A549 treated with RU486 at 1 μM for 4 hours (cell line): ENCODE data around the gene WDR91. TPM values are rescaled to one million over a fixed set of nuclear protein-coding genes. Genes with fewer than 3 reads are reported as not detected.

ENCODE experiments used
- total RNA-seq: library from RNA; stranded (reverse); fragments of 200-300 nt; extraction: Qiagen RNA extraction; gene quantifications from 5 replicates; pipeline ENCODE4 v1.2.3, GENCODE V29; 2022; ENCODE audit warnings: low read depth

Gene WDR91
- total RNA-seq = 5.2 to 7.8 TPM (median 6.4 TPM) in 5 replicates

DNA sequence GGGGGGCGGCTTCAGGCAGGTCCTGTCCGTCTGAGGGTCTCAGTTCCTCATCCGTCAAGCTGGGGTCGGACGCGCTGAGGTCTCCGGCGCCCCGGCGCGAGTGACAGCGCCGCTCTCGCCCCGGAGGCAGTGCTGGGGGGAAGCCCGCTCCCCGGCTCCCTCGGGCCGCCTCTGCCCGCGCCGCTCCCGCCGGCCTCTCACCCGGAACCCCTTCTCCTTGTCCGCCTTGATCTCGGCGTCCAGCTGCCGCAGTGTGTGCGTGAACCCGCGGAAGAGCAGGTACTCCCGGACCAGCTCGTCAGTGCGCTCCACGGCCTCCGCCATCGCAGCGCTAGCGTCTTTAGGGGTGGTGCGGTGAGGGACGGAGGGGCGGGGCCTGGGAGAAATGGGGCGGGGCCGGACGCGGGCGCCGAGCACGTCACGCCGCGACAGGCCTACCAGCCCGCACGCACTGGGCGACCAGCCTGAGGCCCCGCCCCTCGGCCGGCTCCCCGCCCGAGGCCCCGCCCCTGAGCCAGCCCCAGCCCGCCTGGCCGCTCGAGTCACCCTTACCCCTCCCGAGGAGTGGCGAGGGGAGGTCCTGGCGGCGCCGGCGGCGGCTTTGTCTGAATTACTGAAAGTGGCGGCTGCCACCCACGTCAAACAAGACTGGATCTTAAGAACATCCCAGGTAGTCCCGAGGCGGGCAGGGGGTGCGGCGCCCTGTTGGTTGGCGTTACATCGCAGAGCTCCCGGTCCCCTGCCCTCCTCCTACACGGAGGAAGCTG is at the start of gene WDR91:
Gene WDR91, minus strand, starts transcription at position 348 of the 767 bp plus-strand sequence. Its CDS starts 24 bp downstream, at position 324.

DNA sequence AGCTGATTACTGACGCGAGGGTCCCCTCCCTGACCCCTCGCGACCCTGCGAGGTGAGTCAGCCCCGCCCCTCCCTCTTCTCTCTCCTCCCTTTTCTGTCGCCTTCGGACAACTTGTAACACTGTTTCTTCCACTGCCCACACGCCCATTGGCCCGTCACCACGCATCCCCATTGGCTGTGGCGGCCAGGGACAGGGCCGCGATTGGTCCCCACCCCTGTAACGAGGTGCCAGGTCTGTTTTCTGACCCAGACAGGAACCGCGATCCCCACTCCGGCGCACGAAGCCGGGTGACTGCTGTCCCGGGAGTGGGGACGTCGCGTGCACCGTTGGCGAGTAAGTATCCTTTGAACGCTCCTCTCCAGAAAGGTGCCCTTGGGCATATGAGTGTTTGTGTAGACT is 22.2 kb upstream of the WDR91 start, which contains the start of gene STRA8:
Gene STRA8, plus strand, starts transcription at position 269 of the 400 bp plus-strand sequence. CDS start 6,687 bp downstream, outside the sequence.

DNA sequence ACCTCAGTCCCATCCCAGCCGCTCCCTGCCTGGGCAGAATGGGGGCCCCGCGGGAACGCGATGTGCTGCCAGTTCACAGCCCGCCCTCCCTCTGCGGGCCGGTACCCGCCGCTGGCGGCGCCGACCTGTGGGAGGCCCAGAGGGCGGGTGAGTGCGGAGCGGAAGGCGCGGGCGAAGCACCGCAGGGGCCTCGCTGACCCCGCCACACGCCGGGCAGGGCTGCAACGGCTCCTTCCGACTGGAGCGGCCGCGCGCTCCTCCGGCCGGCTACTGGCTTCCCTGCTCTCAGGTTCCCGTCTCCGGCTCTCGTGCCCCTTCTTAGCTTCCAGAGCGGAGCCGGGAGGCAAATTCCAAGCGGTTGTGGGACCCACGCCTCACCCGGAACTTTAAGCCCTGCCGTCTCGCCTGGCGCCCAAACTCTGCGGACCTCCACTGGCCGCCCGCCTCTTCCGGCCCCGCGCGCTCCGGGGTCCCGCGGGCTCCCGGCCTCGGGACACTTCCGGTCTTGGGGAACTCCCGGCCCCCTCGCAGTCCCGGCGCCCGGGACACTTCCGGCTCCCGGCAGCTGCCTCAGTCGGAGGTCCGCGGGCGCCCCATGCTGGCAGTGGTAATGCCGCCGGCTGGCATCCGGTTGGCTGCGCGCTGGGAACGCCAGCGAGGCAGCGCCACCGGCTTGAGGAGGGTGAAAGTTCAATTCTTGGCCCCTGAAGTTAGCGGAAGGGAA is 40.9 kb downstream of the WDR91 start, which contains the start of gene CYREN:
Gene CYREN, minus strand, starts transcription at position 434 of the 724 bp plus-strand sequence. CDS start 1,785 bp downstream, outside the sequence.

DNA sequence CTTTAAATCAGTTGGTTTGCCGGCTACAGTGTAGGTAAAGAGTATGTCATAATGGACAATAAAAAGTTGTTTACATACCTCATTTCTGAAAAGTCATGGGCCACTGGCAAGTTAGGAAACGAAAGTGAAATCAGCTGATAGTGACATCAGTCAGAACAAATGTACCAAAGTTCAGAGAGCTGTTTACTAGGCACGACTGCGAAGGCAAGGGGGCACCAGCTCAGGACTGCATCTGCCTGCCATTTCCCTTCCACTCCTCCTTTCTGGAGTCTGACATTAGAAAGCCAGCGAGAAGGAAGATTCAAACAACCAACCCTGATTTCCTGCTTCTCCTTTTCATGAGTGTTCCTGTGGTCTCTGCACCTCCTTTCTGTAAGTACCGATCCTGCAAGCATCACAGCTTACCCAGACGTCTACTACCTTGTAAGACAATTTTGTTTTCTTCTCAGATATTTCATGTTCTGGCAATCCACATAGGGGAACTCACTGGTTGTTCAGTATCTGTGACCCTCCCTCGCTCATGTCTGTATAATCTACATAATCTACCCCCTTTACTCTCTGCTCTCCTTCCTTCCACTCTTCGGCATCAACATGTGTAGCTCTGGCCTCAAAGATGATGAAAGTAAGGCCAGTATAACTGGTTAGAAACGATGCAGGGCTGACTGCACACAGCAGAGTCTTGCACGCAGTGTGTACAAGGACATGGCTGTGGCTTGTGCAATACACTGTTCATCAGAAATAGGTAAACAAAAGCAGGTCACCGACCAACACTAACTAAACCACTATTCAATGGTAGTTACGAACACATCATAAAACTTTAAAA is 63.2 kb downstream of the WDR91 start, which contains the start of gene TMEM140:
Gene TMEM140, plus strand, starts transcription at position 174 of the 823 bp plus-strand sequence. CDS start 16,370 bp downstream, outside the sequence.

Other genes starting within 250 kb of the WDR91 start
- 0.66 to 1.5 TPM (median 1.1 TPM) in 5 replicates for gene AGBL3, start 225.0 kb downstream of the WDR91 start, total RNA-seq
- gene TMEM140, start 63.5 kb downstream of the WDR91 start, total RNA-seq = 1.1 to 2.0 TPM (median 1.4 TPM) in 5 replicates
- 66.7 to 83.3 TPM (median 69.3 TPM) in 5 replicates for gene CYREN, start 40.8 kb downstream of the WDR91 start, total RNA-seq
- not detected in 5 replicates for gene STRA8, start 22.3 kb upstream of the WDR91 start, total RNA-seq